KBM-7 (cell line): Measurements from ENCODE around the gene SINHCAF.
"Not testable (repeated sequence)": the region's sequence is repeated elsewhere in the genome, so short reads cannot be mapped to it uniquely, and the experiment has no call there.

Experiments used
- DNase-seq: peaks from one replicate; pipeline ENCODE4 v3.0.0-alpha.2; 2015
- in situ Hi-C: fragments of 300-500 bp; cut with MboI; formaldehyde crosslinking; loops from 2 replicates; pipeline ENCODE4 v1.14.3; 2020; ENCODE audit warnings: low sequenced_read_pairs, low pct_unique_long_range_greater_than_20kb, mixed read lengths

The SINHCAF gene

DNA sequence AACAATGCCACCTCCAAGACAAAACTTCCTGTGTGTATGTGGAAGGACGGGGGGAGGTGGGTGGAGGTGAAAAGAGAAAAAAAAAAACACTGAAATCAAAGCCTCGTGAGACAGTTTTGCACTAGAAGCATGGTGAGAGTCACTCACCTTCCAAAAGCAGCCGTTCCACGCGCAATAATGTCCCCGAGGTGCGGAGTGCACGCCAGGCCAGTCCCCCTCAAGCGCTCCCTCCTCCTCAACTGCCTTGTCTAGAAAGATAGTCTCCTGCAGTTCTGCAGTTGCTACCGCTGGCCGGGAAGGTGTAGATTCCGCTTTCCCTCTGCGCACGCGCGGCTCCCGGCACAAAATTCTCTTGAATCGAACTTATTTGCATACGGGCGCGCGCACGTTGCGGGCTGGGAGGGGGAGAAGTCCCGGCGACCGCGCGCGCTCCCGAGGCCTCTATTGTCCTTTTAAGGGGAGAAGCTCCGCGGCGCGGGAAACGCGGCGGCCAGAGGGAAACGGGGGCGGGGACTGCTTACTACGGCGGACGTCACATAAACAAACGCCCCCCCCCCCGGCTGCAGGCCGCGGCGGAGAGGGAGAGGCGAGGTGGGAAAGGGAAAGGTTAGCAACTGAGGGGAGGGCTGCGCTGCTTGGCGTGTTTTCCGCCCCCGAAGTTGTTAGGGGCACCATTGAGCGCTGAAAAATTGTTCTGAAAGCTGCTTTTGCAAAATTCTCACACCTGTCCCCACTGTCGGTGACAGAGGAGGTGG lies at the start of gene SINHCAF:
Gene SINHCAF (minus strand): TSS at position 274 of the 755 bp plus-strand sequence. CDS start 27,946 bp downstream, outside the sequence.
- DNase-seq, result peak; percentile 99
- in situ Hi-C loops, result no loop called here

DNA sequence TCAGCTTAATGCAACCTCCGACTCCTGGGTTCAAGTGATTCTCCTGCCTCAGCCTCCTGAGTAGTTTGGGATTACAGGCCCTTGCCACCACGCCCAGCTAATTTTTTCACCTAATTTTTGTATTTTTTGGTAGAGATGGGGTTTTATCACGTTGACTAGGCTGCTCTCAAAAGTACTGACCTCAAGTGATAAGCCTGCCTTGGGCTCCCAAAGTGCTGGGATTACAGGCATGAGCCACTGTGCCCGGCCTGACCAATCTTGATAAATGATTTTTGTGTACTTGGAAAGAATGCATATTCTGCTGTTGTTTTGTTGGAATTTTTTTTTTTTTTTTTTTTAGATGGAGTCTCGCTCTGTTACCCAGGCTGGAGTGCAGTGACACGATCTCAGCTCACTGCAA lies 49.5 kb upstream of the SINHCAF start:
- DNase-seq, in situ Hi-C loops: not testable (repeated sequence)

DNA sequence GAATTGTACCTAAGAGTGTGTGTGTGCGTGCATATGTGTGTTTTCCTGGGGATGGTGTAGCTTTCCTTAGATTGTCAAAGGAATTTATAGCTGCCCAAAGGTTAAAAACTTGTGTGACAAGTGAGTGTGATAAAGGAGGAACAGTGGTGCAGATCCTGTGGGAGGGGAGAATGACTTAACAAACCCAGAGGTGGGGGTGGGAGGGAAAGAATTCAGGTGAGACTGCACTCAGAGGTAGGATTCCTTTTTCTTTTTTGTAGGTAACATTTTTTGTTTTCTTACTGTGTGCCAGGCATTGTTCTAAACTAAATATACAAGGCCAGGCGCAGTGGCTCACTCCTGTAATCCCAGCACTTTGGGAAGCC lies 45.3 kb upstream of the SINHCAF start:
- no peak for DNase-seq
- in situ Hi-C loops, result no loop called here

DNA sequence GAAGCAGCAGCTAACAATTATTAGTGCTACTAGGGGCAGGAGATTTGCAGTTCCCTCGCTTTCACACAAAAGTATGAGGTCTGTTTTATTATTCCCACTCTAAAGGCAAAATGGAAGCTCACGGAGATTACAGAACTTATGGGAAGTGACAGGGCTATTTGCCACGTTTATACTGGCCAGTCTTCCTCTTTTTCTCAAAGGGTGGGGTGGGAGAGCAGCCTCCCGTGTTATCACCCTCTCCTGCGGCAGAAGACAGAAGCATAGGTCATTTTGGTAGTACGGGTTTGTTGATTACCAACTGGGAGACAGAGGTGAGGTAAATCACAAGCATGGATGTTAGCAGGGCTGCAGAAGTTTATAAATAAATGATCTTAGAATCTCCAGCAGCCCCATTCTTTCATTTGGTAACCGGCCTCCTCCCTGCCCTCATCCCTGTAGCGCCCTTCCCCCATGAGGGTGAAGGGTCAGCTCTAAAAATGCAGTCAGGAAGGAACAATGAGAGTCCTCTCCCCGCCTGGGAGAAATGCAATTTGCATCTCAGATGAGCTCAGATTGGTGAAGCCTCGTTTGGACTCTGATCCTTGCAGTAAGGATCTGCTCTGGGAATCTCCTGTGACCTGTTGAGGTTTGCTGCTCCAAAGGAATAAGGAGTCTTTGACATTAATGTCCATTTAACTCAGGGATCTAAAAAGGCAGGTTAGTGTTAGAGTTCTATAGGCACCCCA lies 44.7 kb upstream of the SINHCAF start:
- in situ Hi-C loops, result no loop called here
- peak; percentile 62 for DNase-seq

- no peak for DNase-seq
- in situ Hi-C loops, result no loop called here
These were observed 44.0 kb upstream of the SINHCAF start for GRCh38 chr12:31369712-31370521.

DNA sequence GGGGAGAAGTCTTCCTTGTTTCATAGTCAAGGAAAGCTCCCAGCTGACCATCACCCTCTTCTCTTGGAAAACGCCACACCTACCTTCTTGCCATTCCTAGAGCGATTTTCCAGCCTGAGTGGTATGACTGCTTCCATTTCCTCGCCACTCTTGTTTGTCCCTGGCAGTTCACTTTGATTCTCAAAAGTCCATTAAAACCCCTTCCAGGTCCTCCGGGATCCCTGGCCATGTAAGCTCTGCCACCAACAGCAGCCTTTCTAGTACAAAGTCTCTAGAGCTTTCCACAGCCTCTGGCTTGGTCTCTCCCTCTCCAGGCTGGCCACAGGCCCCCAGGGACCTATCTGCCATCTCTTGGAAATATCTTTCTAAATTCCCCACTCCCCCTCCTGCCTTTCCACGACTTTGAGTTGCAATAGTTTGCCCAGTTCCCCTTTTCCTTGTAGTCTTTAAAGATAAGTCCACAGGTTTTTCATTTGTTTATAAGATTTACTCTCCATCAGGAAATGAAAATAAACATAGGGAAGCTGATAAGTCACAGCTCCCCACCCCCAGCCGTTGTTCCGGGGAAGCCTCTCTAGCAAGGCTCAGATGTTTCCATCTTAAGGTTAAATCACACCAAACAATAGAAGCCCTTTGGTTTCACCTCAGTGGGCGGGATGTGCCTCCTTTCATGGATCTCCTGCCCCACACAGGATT lies 42.9 kb upstream of the SINHCAF start:
- DNase-seq, result peak; percentile 24
- in situ Hi-C loops, result no loop called here

- no peak for DNase-seq
- in situ Hi-C loops, result no loop called here
These were observed 40.2 kb upstream of the SINHCAF start for GRCh38 chr12:31366104-31366621.

GRCh38 chr12:31363831-31364230 lies 37.9 kb upstream of the SINHCAF start:
- no peak for DNase-seq
- in situ Hi-C loops, result no loop called here

DNA sequence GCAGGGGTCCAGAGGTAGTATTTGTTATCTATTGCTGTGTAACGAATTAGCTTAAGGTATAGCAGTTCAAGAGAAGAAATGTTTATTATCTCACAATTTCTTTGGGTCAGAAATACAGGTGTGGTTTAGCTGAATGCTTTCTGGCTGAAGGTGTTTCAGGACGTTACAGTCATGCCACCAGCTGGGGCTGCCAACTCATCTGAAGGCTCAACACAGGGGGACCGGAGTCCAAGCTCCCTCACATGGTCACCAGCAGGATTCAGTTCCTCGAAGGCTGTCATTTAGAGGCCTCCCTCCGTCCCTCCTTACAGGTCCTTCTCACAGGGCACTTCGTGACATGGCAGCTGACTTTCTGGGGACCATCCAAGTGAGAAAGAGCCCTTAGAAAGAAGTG lies 37.5 kb upstream of the SINHCAF start:
- in situ Hi-C loops, result no loop called here
- DNase-seq, result no peak

DNA sequence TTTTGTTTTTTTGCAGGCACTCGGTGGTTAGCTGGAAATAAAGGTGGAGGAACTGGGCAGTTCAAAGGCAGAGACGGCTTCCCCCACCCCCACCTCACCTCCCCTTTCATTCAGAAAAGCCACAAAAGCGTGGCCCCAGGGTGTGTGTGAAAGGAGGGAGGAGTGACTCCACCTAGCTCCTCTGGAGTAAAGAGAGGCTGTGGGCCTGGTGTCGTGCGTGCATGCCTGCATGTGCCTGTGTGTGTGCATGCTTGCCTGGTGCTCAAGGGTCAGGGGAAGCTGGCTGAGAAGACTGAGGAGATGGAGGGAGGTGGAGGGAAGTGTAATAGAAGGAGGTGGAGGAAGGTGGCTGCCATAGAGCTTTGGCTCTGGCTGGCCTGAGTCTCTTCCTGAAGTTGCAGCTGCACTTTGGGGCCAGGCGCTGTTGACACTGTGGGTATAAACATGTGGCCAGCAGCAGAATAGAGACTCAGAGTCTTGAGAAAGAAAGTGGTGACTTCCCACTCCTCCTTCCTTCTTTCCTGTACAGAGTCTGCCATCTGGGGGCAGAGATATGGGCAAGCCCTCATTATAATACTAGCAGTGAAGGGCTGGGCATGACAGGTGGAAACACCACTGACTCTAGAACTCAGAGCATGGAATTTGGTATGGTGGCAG lies 36.9 kb upstream of the SINHCAF start:
- DNase-seq, result peak; percentile 89
- in situ Hi-C loops, result no loop called here

DNA sequence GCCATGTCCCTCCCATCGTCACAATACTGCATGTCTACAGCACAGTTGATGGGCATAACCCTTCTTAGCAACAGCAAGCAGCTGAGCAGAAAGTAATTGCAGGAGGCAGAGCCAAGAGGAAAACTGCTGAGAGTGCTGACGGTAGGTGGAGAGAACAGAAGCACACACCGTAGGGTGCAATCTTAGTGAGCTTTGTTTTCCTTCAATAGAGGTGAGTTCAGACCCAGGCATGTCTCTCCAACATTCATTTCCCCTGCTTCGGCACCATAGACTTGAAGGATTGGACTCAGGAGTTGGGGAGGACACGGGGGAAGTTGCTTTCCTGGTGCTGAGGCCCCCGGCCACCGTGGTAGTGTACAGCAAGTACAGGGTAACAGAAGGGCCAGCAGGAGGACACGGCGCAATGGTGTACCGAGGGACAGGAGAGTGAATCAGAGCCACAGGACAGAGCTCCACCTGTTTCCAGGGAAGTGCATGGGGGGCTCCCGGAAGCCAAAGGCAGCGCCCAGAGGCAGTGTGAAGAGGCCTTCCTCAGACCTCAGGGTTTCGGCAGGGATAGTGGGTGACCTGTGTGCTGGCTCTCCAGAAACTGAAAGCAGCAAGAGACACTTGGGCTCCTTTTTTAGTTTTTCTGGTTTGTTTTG lies 36.3 kb upstream of the SINHCAF start:
- in situ Hi-C loops, result no loop called here
- peak; percentile 69 for DNase-seq

DNA sequence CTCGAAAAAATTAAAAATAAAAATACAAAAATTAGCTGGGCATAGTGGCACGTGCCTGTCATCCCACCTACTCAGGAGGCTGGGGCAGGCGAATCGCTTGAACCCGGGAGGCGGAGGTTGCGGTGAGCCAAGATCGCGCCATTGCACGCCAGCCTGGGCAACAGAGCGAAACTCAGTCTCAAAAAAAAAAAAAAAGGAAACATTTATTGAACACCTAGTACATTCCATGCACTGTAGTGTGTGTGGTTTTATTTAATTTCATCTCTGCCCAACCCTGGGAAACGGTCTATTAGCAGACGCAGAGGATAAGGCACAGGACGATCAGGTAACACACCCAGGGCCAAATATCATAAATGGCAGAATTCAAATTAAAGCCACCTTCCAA lies 35.8 kb upstream of the SINHCAF start:
- in situ Hi-C loops, result no loop called here
- DNase-seq, result no peak

DNA sequence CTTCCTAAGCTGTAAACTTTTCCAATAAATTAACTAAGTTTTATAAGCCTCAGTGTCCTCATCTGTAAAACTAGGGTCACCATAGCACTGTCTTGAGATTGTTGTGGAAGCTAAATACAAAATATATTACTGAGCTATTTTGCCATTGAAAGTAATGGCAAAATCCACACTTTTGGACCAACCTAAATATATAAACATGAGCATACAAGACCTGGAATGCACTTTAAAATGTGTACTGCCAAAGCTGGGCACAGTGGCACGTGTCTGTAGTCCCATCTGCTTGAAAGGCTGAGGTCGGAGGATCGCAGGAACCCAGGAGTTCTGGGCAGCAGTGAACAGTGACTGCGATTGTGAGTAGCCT lies 29.8 kb upstream of the SINHCAF start:
- no peak for DNase-seq
- in situ Hi-C loops, result no loop called here

DNA sequence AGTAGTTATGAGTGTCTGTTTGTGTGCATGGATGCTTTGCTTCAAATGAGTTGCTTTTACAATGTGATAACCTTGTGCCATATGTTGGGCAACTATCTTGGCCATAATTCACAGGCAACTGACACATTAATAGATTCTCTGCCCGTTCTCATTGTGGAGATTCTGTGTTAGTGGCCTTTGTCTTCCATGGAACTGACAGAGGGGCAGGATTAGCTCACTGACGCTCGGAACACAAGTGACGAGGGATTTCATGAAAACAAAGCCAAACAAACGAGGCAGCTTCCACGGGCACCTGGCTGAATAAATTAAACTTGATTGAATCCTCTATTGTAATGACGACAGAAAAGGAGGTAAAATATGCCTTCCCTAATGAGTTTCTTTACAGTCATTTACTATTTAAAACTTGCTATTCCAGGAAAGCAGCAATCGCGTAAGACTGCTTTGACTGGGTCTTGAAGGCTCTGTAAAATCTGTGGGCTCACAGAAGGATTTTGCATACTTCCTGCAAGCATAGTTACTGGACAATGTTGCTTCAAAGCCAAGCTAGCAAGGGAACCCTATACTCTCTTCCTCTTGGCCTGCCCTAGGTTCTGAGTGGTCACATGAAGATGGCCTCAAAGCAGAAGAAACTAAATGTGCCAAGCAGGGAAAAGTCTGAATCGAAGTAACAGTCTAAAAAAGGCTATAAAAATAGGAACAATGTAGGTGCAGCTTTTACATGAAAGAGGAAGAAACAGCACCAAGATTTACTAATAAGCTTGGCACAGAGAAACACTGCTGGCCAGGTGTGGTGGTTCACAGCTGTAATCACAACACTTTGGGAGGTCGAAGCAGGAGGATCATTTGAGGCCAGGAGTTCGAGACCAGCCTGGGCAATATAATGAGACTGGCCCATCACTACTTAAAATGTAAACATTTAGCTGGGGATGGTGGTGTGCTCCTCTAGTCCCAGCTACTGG lies 28.1 kb upstream of the SINHCAF start:
- in situ Hi-C loops, result no loop called here
- DNase-seq, result peak; percentile 42

DNA sequence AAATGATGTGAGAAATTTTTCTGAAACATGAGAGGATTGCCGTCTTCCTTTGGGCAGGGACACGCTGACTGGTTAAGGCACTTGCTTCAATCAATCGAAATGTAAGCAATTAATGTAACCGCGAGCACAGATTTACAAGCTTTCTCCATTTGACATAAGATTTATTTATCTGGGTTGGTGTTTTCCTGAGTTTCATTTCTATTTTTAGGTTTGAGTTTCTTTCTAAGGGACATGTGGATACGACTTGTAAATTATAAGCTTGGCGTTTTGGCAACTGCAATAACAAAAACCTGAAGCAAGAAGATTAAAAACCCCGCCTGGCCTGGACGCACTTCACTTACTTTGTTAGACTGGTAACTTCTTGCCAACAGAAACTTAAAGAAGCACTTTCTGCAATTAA lies 20.3 kb upstream of the SINHCAF start:
- DNase-seq, result no peak
- in situ Hi-C loops, result no loop called here

DNA sequence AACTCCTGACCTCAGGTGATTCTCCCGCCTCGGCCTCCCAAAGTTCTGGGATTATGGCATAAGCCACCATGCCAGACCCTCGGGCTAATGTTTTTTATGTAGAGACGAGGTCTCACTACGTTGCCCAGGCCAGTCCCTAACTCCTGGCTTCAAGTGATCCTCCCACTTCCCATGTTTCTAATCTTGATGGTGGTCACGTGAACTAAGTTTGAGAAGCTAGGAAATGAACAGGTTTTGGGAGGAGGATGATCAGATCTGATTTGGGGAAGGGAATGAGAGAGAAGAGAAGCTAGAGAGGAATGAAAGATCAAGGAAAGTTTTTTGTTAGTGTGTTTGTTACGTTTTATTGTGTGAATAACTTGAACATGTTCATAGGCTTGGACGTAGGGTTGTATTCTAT lies 17.2 kb upstream of the SINHCAF start:
- no peak for DNase-seq
- in situ Hi-C loops, result no loop called here

- in situ Hi-C loops, result no loop called here
- DNase-seq, result no peak
These were observed 16.3 kb upstream of the SINHCAF start for GRCh38 chr12:31342286-31342685.
